ENCODE results near the gene EHBP1.
"Not testable (repeated sequence)": the region's sequence is repeated elsewhere in the genome, so short reads cannot be mapped to it uniquely, and the experiment has no call there.

EHBP1 gene

GRCh38 chr2:63060472-63060991 is 355.0 kb downstream of the EHBP1 start:
- no peak for TF ChIP-seq CTCF (IDR thresholded peaks at IDR 0.05; ENCODE audit: extremely low read depth, insufficient read depth, missing control alignments)
- no peak for DNase-seq (ENCODE audit: low spot score)
- in situ Hi-C loops (cut with MboI; ENCODE audit: low pct_unique_long_range_greater_than_20kb, low sequenced_read_pairs, unreplicated experiment) = no loop called here

- no peak for TF ChIP-seq CTCF (IDR thresholded peaks at IDR 0.05; ENCODE audit: extremely low read depth, insufficient read depth, missing control alignments)
- no peak for DNase-seq (ENCODE audit: low spot score)
- in situ Hi-C loops (cut with MboI; ENCODE audit: low pct_unique_long_range_greater_than_20kb, low sequenced_read_pairs, unreplicated experiment) = no loop called here
These were observed 358.7 kb downstream of the EHBP1 start for GRCh38 chr2:63064197-63064596.

- no peak for DNase-seq (ENCODE audit: low spot score)
- in situ Hi-C loops (cut with MboI; ENCODE audit: low pct_unique_long_range_greater_than_20kb, low sequenced_read_pairs, unreplicated experiment) = no loop called here
- no peak for TF ChIP-seq CTCF (IDR thresholded peaks at IDR 0.05; ENCODE audit: extremely low read depth, insufficient read depth, missing control alignments)
These were observed 359.1 kb downstream of the EHBP1 start for GRCh38 chr2:63064661-63065060.

- no peak for TF ChIP-seq CTCF (IDR thresholded peaks at IDR 0.05; ENCODE audit: extremely low read depth, insufficient read depth, missing control alignments)
- DNase-seq (ENCODE audit: low spot score) = no peak
- in situ Hi-C loops (cut with MboI; ENCODE audit: low pct_unique_long_range_greater_than_20kb, low sequenced_read_pairs, unreplicated experiment) = no loop called here
These were observed 360.8 kb downstream of the EHBP1 start for GRCh38 chr2:63066265-63066664.

- in situ Hi-C loops (cut with MboI; ENCODE audit: low pct_unique_long_range_greater_than_20kb, low sequenced_read_pairs, unreplicated experiment) = no loop called here
- TF ChIP-seq CTCF (IDR thresholded peaks at IDR 0.05; ENCODE audit: extremely low read depth, insufficient read depth, missing control alignments) = no peak
- no peak for DNase-seq (ENCODE audit: low spot score)
These were observed 361.3 kb downstream of the EHBP1 start for GRCh38 chr2:63066838-63067237.

- in situ Hi-C loops (cut with MboI; ENCODE audit: low pct_unique_long_range_greater_than_20kb, low sequenced_read_pairs, unreplicated experiment) = no loop called here
- no peak for TF ChIP-seq CTCF (IDR thresholded peaks at IDR 0.05; ENCODE audit: extremely low read depth, insufficient read depth, missing control alignments)
- no peak for DNase-seq (ENCODE audit: low spot score)
These were observed 366.2 kb downstream of the EHBP1 start for GRCh38 chr2:63071664-63072063.

- in situ Hi-C loops (cut with MboI; ENCODE audit: low pct_unique_long_range_greater_than_20kb, low sequenced_read_pairs, unreplicated experiment) = no loop called here
- no peak for TF ChIP-seq CTCF (IDR thresholded peaks at IDR 0.05; ENCODE audit: extremely low read depth, insufficient read depth, missing control alignments)
- no peak for DNase-seq (ENCODE audit: low spot score)
These were observed 368.5 kb downstream of the EHBP1 start for GRCh38 chr2:63073994-63074393.

GRCh38 chr2:63074399-63074798 is 368.9 kb downstream of the EHBP1 start:
- DNase-seq (ENCODE audit: low spot score); in situ Hi-C loops (cut with MboI; ENCODE audit: low pct_unique_long_range_greater_than_20kb, low sequenced_read_pairs, unreplicated experiment): not testable (repeated sequence)

Data from GM13977 (cell line).